Karpas-422 (cell line): ENCODE measurements around the gene IYD. TPM values are rescaled to one million over a fixed set of nuclear protein-coding genes. Genes with fewer than 3 reads are reported as not detected.

Source experiments
- DNase-seq: peaks from one replicate; pipeline ENCODE4 v3.0.0-alpha.2; 2015
- H2AFZ ChIP-seq: fragments of 200-600 bp; sonication (generic); 2 replicates; pipeline ENCODE4 v1.6.1; 2014; ENCODE audit warnings: antibody characterized with exemption, low read length, mixed read lengths
- H3K27ac ChIP-seq: fragments of 200-600 bp; sonication (generic); 2 replicates; pipeline ENCODE4 v1.5.1; 2014; ENCODE audit warnings: mild to moderate bottlenecking, low read length, moderate library complexity
- H3K27me3 ChIP-seq: fragments of 200-600 bp; sonication (generic); 2 replicates; pipeline ENCODE4 v1.6.1; 2014; ENCODE audit warnings: low read length, mixed read lengths
- H3K36me3 ChIP-seq: fragments of 200-600 bp; sonication (generic); 2 replicates; pipeline ENCODE4 v1.6.1; 2014; ENCODE audit warnings: low read length, mixed read lengths; ENCODE audit not compliant: insufficient read depth
- H3K4me1 ChIP-seq: fragments of 200-600 bp; sonication (generic); 2 replicates; pipeline ENCODE4 v1.6.1; 2014; ENCODE audit warnings: mild to moderate bottlenecking, low read length, mixed read lengths
- H3K4me2 ChIP-seq: fragments of 200-600 bp; sonication (generic); 2 replicates; pipeline ENCODE4 v1.6.1; 2014; ENCODE audit warnings: low read length, low read depth, mild to moderate bottlenecking; ENCODE audit not compliant: poor library complexity, severe bottlenecking
- H3K4me3 ChIP-seq: fragments of 200-600 bp; sonication (generic); 2 replicates; pipeline ENCODE4 v1.5.1; 2014; ENCODE audit warnings: mild to moderate bottlenecking, antibody characterized with exemption, low read length, mixed read lengths
- H3K79me2 ChIP-seq: fragments of 200-600 bp; sonication (generic); 2 replicates; pipeline ENCODE4 v1.6.1; 2014; ENCODE audit warnings: mild to moderate bottlenecking, low read length, mixed read lengths
- H3K9ac ChIP-seq: fragments of 200-600 bp; sonication (generic); 2 replicates; pipeline ENCODE4 v1.6.0; 2014; ENCODE audit warnings: low read length
- H3K9me2 ChIP-seq: fragments of 200-600 bp; sonication (generic), shearing (Covaris generic); replicated peaks from 2 replicates; pipeline ENCODE4 v1.6.0; 2014; ENCODE audit warnings: mild to moderate bottlenecking, low read length, moderate library complexity; ENCODE audit not compliant: insufficient read depth
- H3K9me3 ChIP-seq: fragments of 300-700, 200-600 bp; sonication (generic); 2 replicates; pipeline ENCODE4 v1.6.1; 2014; ENCODE audit warnings: low read length, mixed read lengths
- H4K20me1 ChIP-seq: fragments of 200-600 bp; sonication (generic); 2 replicates; pipeline ENCODE4 v1.6.1; 2014; ENCODE audit warnings: mild to moderate bottlenecking, antibody characterized with exemption, low read length, low read depth; ENCODE audit not compliant: insufficient read depth
- total RNA-seq: library from RNA; depleted of rRNA; stranded (reverse); fragments of >200 nt; shearing (Covaris generic); gene quantifications from 2 replicates; pipeline ENCODE4 v1.2.3, GENCODE V29; 2014; ENCODE audit warnings: low replicate concordance

The IYD gene
- total RNA-seq, 1 experiment from 2014 or later: not detected

- no peaks in the 10 kb centered on the region for H3K9me3 ChIP-seq
- no peaks in the 10 kb centered on the region for H3K9me2 ChIP-seq
- DNase-seq: no peak
- no peaks in the 10 kb centered on the region for H4K20me1 ChIP-seq
- H3K9ac ChIP-seq: no peak overlapping the region
- no peaks in the 10 kb centered on the region for H3K79me2 ChIP-seq
- H3K36me3 ChIP-seq: no peaks in the 10 kb centered on the region
- no peak overlapping the region for H2AFZ ChIP-seq
- peaks cover 43% of the 10 kb centered on the region for H3K4me1 ChIP-seq
- H3K27me3 ChIP-seq: peaks cover 2% of the 10 kb centered on the region; the same call in 1 of the 2 replicates
- no peak overlapping the region for H3K27ac ChIP-seq
- no peak overlapping the region for H3K4me3 ChIP-seq
- H3K4me2 ChIP-seq: peak overlapping the region; percentile 58
Measured at GRCh38 chr6:150410399-150410798, 41.6 kb downstream of the IYD start.

GRCh38 chr6:150410906-150411305, 42.1 kb downstream of the IYD start:
- no peaks in the 10 kb centered on the region for H3K36me3 ChIP-seq
- no peak overlapping the region for H3K4me2 ChIP-seq
- H3K9me2 ChIP-seq: no peaks in the 10 kb centered on the region
- H3K27me3 ChIP-seq: peaks cover 2% of the 10 kb centered on the region; the same call in 1 of the 2 replicates
- no peak overlapping the region for H2AFZ ChIP-seq
- no peaks in the 10 kb centered on the region for H3K9me3 ChIP-seq
- H3K9ac ChIP-seq: no peak overlapping the region
- H4K20me1 ChIP-seq: no peaks in the 10 kb centered on the region
- H3K4me1 ChIP-seq: peaks cover 43% of the 10 kb centered on the region
- H3K27ac ChIP-seq: no peak overlapping the region
- no peak for DNase-seq
- H3K79me2 ChIP-seq: no peaks in the 10 kb centered on the region
- no peak overlapping the region for H3K4me3 ChIP-seq

- Histone ChIP-seq H3K4me1 (peaks cover 43% of the 10 kb centered on the region), H3K36me3 (no peaks in the 10 kb centered on the region), H3K27me3 (no peaks in the 10 kb centered on the region), H3K4me3 (no peak overlapping the region), H2AFZ (no peak overlapping the region), H3K4me2 (no peak overlapping the region), H3K79me2 (no peaks in the 10 kb centered on the region), H3K27ac (no peak overlapping the region), H3K9me2 (no peaks in the 10 kb centered on the region), H3K9me3 (no peaks in the 10 kb centered on the region), H3K9ac (no peak overlapping the region), H4K20me1 (no peaks in the 10 kb centered on the region)
- no peak for DNase-seq
Measured at GRCh38 chr6:150412221-150412620, 43.4 kb downstream of the IYD start.

- no peak overlapping the region for H3K4me3 ChIP-seq
- H3K79me2 ChIP-seq: no peaks in the 10 kb centered on the region
- no peak overlapping the region for H3K27ac ChIP-seq
- no peaks in the 10 kb centered on the region for H3K9me2 ChIP-seq
- no peaks in the 10 kb centered on the region for H3K9me3 ChIP-seq
- H3K4me2 ChIP-seq: no peak overlapping the region
- no peak for DNase-seq
- no peaks in the 10 kb centered on the region for H3K27me3 ChIP-seq
- no peak overlapping the region for H3K9ac ChIP-seq
- H2AFZ ChIP-seq: no peak overlapping the region
- no peaks in the 10 kb centered on the region for H3K36me3 ChIP-seq
- H4K20me1 ChIP-seq: no peaks in the 10 kb centered on the region
- H3K4me1 ChIP-seq: peaks cover 52% of the 10 kb centered on the region
Measured at GRCh38 chr6:150413198-150413597, 44.4 kb downstream of the IYD start.

GRCh38 chr6:150413781-150414281, 45.0 kb downstream of the IYD start:
- Histone ChIP-seq H3K9ac (no peak overlapping the region), H3K4me1 (peaks cover 56% of the 10 kb centered on the region), H3K79me2 (no peaks in the 10 kb centered on the region), H2AFZ (no peak overlapping the region), H4K20me1 (no peaks in the 10 kb centered on the region), H3K27me3 (no peaks in the 10 kb centered on the region), H3K27ac (no peak overlapping the region), H3K36me3 (no peaks in the 10 kb centered on the region), H3K4me3 (no peak overlapping the region), H3K4me2 (no peak overlapping the region), H3K9me3 (no peaks in the 10 kb centered on the region), H3K9me2 (no peaks in the 10 kb centered on the region)
- DNase-seq: no peak

GRCh38 chr6:150416128-150416527, 47.3 kb downstream of the IYD start:
- Histone ChIP-seq H4K20me1 (no peaks in the 10 kb centered on the region), H3K4me1 (peaks cover 43% of the 10 kb centered on the region), H2AFZ (no peak overlapping the region), H3K4me2 (no peak overlapping the region), H3K79me2 (no peaks in the 10 kb centered on the region), H3K9me3 (no peaks in the 10 kb centered on the region), H3K9ac (no peak overlapping the region), H3K36me3 (no peaks in the 10 kb centered on the region), H3K4me3 (no peak overlapping the region), H3K9me2 (no peaks in the 10 kb centered on the region), H3K27me3 (no peaks in the 10 kb centered on the region), H3K27ac (no peak overlapping the region)
- no peak for DNase-seq

GRCh38 chr6:150417250-150417649, 48.4 kb downstream of the IYD start:
- H3K4me1 ChIP-seq: peaks cover 38% of the 10 kb centered on the region
- H3K4me2 ChIP-seq: no peak overlapping the region
- H3K9ac ChIP-seq: peak overlapping the region; percentile 68; the same call in 1 of the 2 replicates
- no peaks in the 10 kb centered on the region for H3K9me2 ChIP-seq
- H4K20me1 ChIP-seq: no peaks in the 10 kb centered on the region
- no peaks in the 10 kb centered on the region for H3K27me3 ChIP-seq
- no peaks in the 10 kb centered on the region for H3K79me2 ChIP-seq
- no peak overlapping the region for H2AFZ ChIP-seq
- no peak for DNase-seq
- no peak overlapping the region for H3K27ac ChIP-seq
- H3K9me3 ChIP-seq: no peaks in the 10 kb centered on the region
- H3K4me3 ChIP-seq: no peak overlapping the region
- no peaks in the 10 kb centered on the region for H3K36me3 ChIP-seq

GRCh38 chr6:150417899-150418826, 49.4 kb downstream of the IYD start:
- Histone ChIP-seq H3K9me3 (no peaks in the 10 kb centered on the region), H3K9ac (peak overlapping the region; percentile 68), H3K27ac (peak overlapping the region; percentile 87), H3K4me2 (peak overlapping the region; percentile 94), H3K27me3 (no peaks in the 10 kb centered on the region), H3K79me2 (no peaks in the 10 kb centered on the region), H3K4me3 (peak overlapping the region; percentile 62), H4K20me1 (no peaks in the 10 kb centered on the region), H2AFZ (peak overlapping the region; percentile 76), H3K36me3 (no peaks in the 10 kb centered on the region), H3K4me1 (peaks cover 32% of the 10 kb centered on the region), H3K9me2 (no peaks in the 10 kb centered on the region)
- DNase-seq: peak; percentile 93
